ENCODE results near the gene EFNB2.

EFNB2 gene

GRCh38 chr13:106503730-106504453, 31.6 kb downstream of the EFNB2 start:
- H3K4me3 ChIP-seq (ENCODE audit: low read depth, low read length) = no peak overlapping the region

GRCh38 chr13:106503272-106503671, 32.2 kb downstream of the EFNB2 start:
- no peak overlapping the region for H3K4me3 ChIP-seq (ENCODE audit: low read depth, low read length)

GRCh38 chr13:106500445-106500844, 35.0 kb downstream of the EFNB2 start:
- no peak overlapping the region for H3K4me3 ChIP-seq (ENCODE audit: low read depth, low read length)

GRCh38 chr13:106499896-106500295, 35.6 kb downstream of the EFNB2 start:
- H3K4me3 ChIP-seq (ENCODE audit: low read depth, low read length) = no peak overlapping the region

- H3K4me3 ChIP-seq (ENCODE audit: low read depth, low read length) = no peak overlapping the region
Observed at GRCh38 chr13:106499113-106499512, 36.3 kb downstream of the EFNB2 start.

- no peak overlapping the region for H3K4me3 ChIP-seq (ENCODE audit: low read depth, low read length)
Observed at GRCh38 chr13:106498571-106498970, 36.9 kb downstream of the EFNB2 start.

- no peak overlapping the region for H3K4me3 ChIP-seq (ENCODE audit: low read depth, low read length)
Observed at GRCh38 chr13:106498158-106498557, 37.3 kb downstream of the EFNB2 start.

GRCh38 chr13:106497079-106497478, 38.4 kb downstream of the EFNB2 start:
- no peak overlapping the region for H3K4me3 ChIP-seq (ENCODE audit: low read depth, low read length)

- H3K4me3 ChIP-seq (ENCODE audit: low read depth, low read length) = no peak overlapping the region
Observed at GRCh38 chr13:106496072-106496997, 39.1 kb downstream of the EFNB2 start.

GRCh38 chr13:106494936-106495335, 40.5 kb downstream of the EFNB2 start:
- H3K4me3 ChIP-seq (ENCODE audit: low read depth, low read length) = no peak overlapping the region

GRCh38 chr13:106494506-106494905, 41.0 kb downstream of the EFNB2 start:
- no peak overlapping the region for H3K4me3 ChIP-seq (ENCODE audit: low read depth, low read length)

- no peak overlapping the region for H3K4me3 ChIP-seq (ENCODE audit: low read depth, low read length)
Observed at GRCh38 chr13:106493533-106494220, 41.8 kb downstream of the EFNB2 start.

- H3K4me3 ChIP-seq (ENCODE audit: low read depth, low read length) = no peak overlapping the region
Observed at GRCh38 chr13:106492588-106493475, 42.6 kb downstream of the EFNB2 start.

GRCh38 chr13:106491928-106492587, 43.4 kb downstream of the EFNB2 start:
- no peak overlapping the region for H3K4me3 ChIP-seq (ENCODE audit: low read depth, low read length)

GRCh38 chr13:106491463-106491862, 44.0 kb downstream of the EFNB2 start:
- H3K4me3 ChIP-seq (ENCODE audit: low read depth, low read length) = no peak overlapping the region

GRCh38 chr13:106490569-106491321, 44.7 kb downstream of the EFNB2 start:
- H3K4me3 ChIP-seq (ENCODE audit: low read depth, low read length) = no peak overlapping the region

- no peak overlapping the region for H3K4me3 ChIP-seq (ENCODE audit: low read depth, low read length)
Observed at GRCh38 chr13:106489849-106490568, 45.5 kb downstream of the EFNB2 start.

- no peak overlapping the region for H3K4me3 ChIP-seq (ENCODE audit: low read depth, low read length)
Observed at GRCh38 chr13:106488686-106489085, 46.8 kb downstream of the EFNB2 start.

GRCh38 chr13:106488076-106488475, 47.4 kb downstream of the EFNB2 start:
- H3K4me3 ChIP-seq (ENCODE audit: low read depth, low read length) = no peak overlapping the region

All from iPS-11a (cell line).